Esophagus squamous epithelium (tissue), 4 donors: Measurements from ENCODE around the gene RALGPS1.

ENCODE experiments used
- CTCF ChIP-seq, 6 experiments: fragments of 450-650 bp in 4 of 6; fragments of 200-600 bp in 2 of 6; sonication (generic) in 2 of 6; IDR thresholded peaks; one replicate each; pipeline ENCODE4 v1.5.1; 2016 to 2019; ENCODE audit warnings: antibody characterized with exemption in 6 of 6, mild to moderate bottlenecking in 4 of 6, moderate library complexity in 4 of 6
- POLR2A ChIP-seq, 4 donors: fragments of 450-650 bp; IDR thresholded peaks; one replicate each; pipeline ENCODE4 v1.6.1; 2017; ENCODE audit warnings: antibody characterized with exemption in 4 of 4, mild to moderate bottlenecking in 4 of 4, moderate library complexity in 3 of 4

GRCh38 chr9:127059030-127059429, 144.4 kb downstream of the RALGPS1 start:
- no peak for TF ChIP-seq CTCF (IDR thresholded peaks at IDR 0.05)
- no peak for TF ChIP-seq POLR2A (IDR thresholded peaks at IDR 0.05)
